ENCODE measurements around the gene CERT1.
"Not testable (repeated sequence)": the region's sequence is repeated elsewhere in the genome, so short reads cannot be mapped to it uniquely, and the experiment has no call there.

The CERT1 gene

GRCh38 chr5:75507841-75508240 lies 3.6 kb downstream of the CERT1 start:
- H3K56ac ChIP-seq (ENCODE audit: low read length): no peak overlapping the region
- DNase-seq: no peak
- no peak overlapping the region for H4K5ac ChIP-seq (ENCODE audit: low read length)
- no peak overlapping the region for H3K9ac ChIP-seq (ENCODE audit: low read length)
- H3K4me1 ChIP-seq (ENCODE audit: control insufficient read depth, low read depth, low read length): no peaks in the 10 kb centered on the region
- H3K4me2 ChIP-seq (ENCODE audit: low read length): no peak overlapping the region
- no peaks in the 10 kb centered on the region for H3K36me3 ChIP-seq (ENCODE audit: control insufficient read depth, insufficient read depth, low read length)
- H2BK5ac ChIP-seq (ENCODE audit: low read length): no peak overlapping the region
- no peak overlapping the region for H3K23ac ChIP-seq (ENCODE audit: low read length)
- no peak overlapping the region for H3K4ac ChIP-seq (ENCODE audit: low read depth, low read length)
- no peak overlapping the region for H2BK15ac ChIP-seq (replicated peaks; ENCODE audit: low read depth)
- H3K27me3 ChIP-seq (ENCODE audit: insufficient read depth, low read length, poor library complexity): no peaks in the 10 kb centered on the region
- no peak overlapping the region for H2BK120ac ChIP-seq (ENCODE audit: low read depth, low read length)
- H4K8ac ChIP-seq (ENCODE audit: low read depth, low read length): no peak overlapping the region
- peaks cover 10% of the 10 kb centered on the region for H3K79me1 ChIP-seq (ENCODE audit: low read length)
- no peak overlapping the region for H3K18ac ChIP-seq (ENCODE audit: low read length)
- no CpG with 5 or more reads among the region's 1 CpG for WGBS (ENCODE audit: extremely low coverage, insufficient coverage, low lambda C conversion rate)
- no peak overlapping the region for H3K4me3 ChIP-seq (ENCODE audit: low read length)
- H2AK5ac ChIP-seq (ENCODE audit: low read length): no peak overlapping the region
- peaks cover 29% of the 10 kb centered on the region for H3K79me2 ChIP-seq (ENCODE audit: control insufficient read depth, insufficient read depth, low read length)
- H3K27ac ChIP-seq (ENCODE audit: low read depth, low read length): no peak overlapping the region

- H2AK5ac ChIP-seq (ENCODE audit: low read length); H3K23ac ChIP-seq (ENCODE audit: low read length); H3K4me2 ChIP-seq (ENCODE audit: low read length); H3K4ac ChIP-seq (ENCODE audit: low read depth, low read length); H4K5ac ChIP-seq (ENCODE audit: low read length); DNase-seq; H3K18ac ChIP-seq (ENCODE audit: low read length); H3K9ac ChIP-seq (ENCODE audit: low read length); H2BK15ac ChIP-seq (replicated peaks; ENCODE audit: low read depth); H2BK5ac ChIP-seq (ENCODE audit: low read length); H3K27me3 ChIP-seq (ENCODE audit: insufficient read depth, low read length, poor library complexity); H3K4me1 ChIP-seq (ENCODE audit: control insufficient read depth, low read depth, low read length); H3K27ac ChIP-seq (ENCODE audit: low read depth, low read length); H4K8ac ChIP-seq (ENCODE audit: low read depth, low read length); H3K79me1 ChIP-seq (ENCODE audit: low read length); H3K4me3 ChIP-seq (ENCODE audit: low read length); H3K36me3 ChIP-seq (ENCODE audit: control insufficient read depth, insufficient read depth, low read length); H2BK120ac ChIP-seq (ENCODE audit: low read depth, low read length); H3K56ac ChIP-seq (ENCODE audit: low read length): not testable (repeated sequence)
- no CpG with 5 or more reads among the region's 5 CpGs for WGBS (ENCODE audit: extremely low coverage, insufficient coverage, low lambda C conversion rate)
- H3K79me2 ChIP-seq (ENCODE audit: control insufficient read depth, insufficient read depth, low read length): peaks cover 20% of the 10 kb centered on the region
These were observed 6.3 kb downstream of the CERT1 start for GRCh38 chr5:75505112-75505511.

GRCh38 chr5:75498875-75499274 lies 12.6 kb downstream of the CERT1 start:
- H3K79me1 ChIP-seq (ENCODE audit: low read length); H2BK5ac ChIP-seq (ENCODE audit: low read length); H3K4me3 ChIP-seq (ENCODE audit: low read length); H4K5ac ChIP-seq (ENCODE audit: low read length); H3K27me3 ChIP-seq (ENCODE audit: insufficient read depth, low read length, poor library complexity); DNase-seq; H3K36me3 ChIP-seq (ENCODE audit: control insufficient read depth, insufficient read depth, low read length); H2AK5ac ChIP-seq (ENCODE audit: low read length); H3K18ac ChIP-seq (ENCODE audit: low read length); H3K4me2 ChIP-seq (ENCODE audit: low read length); H3K79me2 ChIP-seq (ENCODE audit: control insufficient read depth, insufficient read depth, low read length); H3K56ac ChIP-seq (ENCODE audit: low read length); H3K4ac ChIP-seq (ENCODE audit: low read depth, low read length); H3K27ac ChIP-seq (ENCODE audit: low read depth, low read length); H3K4me1 ChIP-seq (ENCODE audit: control insufficient read depth, low read depth, low read length); H4K8ac ChIP-seq (ENCODE audit: low read depth, low read length); H3K23ac ChIP-seq (ENCODE audit: low read length); H2BK120ac ChIP-seq (ENCODE audit: low read depth, low read length); H3K9ac ChIP-seq (ENCODE audit: low read length); H2BK15ac ChIP-seq (replicated peaks; ENCODE audit: low read depth): not testable (repeated sequence)
- WGBS (ENCODE audit: extremely low coverage, insufficient coverage, low lambda C conversion rate): no CpG with 5 or more reads among the region's 1 CpG

- WGBS (ENCODE audit: extremely low coverage, insufficient coverage, low lambda C conversion rate): no CpG with 5 or more reads among the region's 7 CpGs
- DNase-seq: peak; percentile 52
- H4K8ac ChIP-seq (ENCODE audit: low read depth, low read length): no peak overlapping the region
- H3K23ac ChIP-seq (ENCODE audit: low read length): no peak overlapping the region
- no peak overlapping the region for H2BK5ac ChIP-seq (ENCODE audit: low read length)
- no peak overlapping the region for H3K18ac ChIP-seq (ENCODE audit: low read length)
- no peaks in the 10 kb centered on the region for H3K36me3 ChIP-seq (ENCODE audit: control insufficient read depth, insufficient read depth, low read length)
- peaks cover 2% of the 10 kb centered on the region for H3K79me1 ChIP-seq (ENCODE audit: low read length)
- no peak overlapping the region for H3K4ac ChIP-seq (ENCODE audit: low read depth, low read length)
- no peaks in the 10 kb centered on the region for H3K27me3 ChIP-seq (ENCODE audit: insufficient read depth, low read length, poor library complexity)
- H3K56ac ChIP-seq (ENCODE audit: low read length): no peak overlapping the region
- H3K27ac ChIP-seq (ENCODE audit: low read depth, low read length): no peak overlapping the region
- H3K9ac ChIP-seq (ENCODE audit: low read length): no peak overlapping the region
- no peak overlapping the region for H2AK5ac ChIP-seq (ENCODE audit: low read length)
- H3K4me3 ChIP-seq (ENCODE audit: low read length): no peak overlapping the region
- no peaks in the 10 kb centered on the region for H3K79me2 ChIP-seq (ENCODE audit: control insufficient read depth, insufficient read depth, low read length)
- H2BK15ac ChIP-seq (replicated peaks; ENCODE audit: low read depth): no peak overlapping the region
- H4K5ac ChIP-seq (ENCODE audit: low read length): no peak overlapping the region
- H3K4me2 ChIP-seq (ENCODE audit: low read length): no peak overlapping the region
- H3K4me1 ChIP-seq (ENCODE audit: control insufficient read depth, low read depth, low read length): peaks cover 6% of the 10 kb centered on the region
- no peak overlapping the region for H2BK120ac ChIP-seq (ENCODE audit: low read depth, low read length)
These were observed 13.1 kb downstream of the CERT1 start for GRCh38 chr5:75498208-75498777.

GRCh38 chr5:75496026-75496425 lies 15.4 kb downstream of the CERT1 start:
- Histone ChIP-seq H3K79me1 (ENCODE audit: low read length) (peaks cover 2% of the 10 kb centered on the region), H3K9ac (ENCODE audit: low read length) (no peak overlapping the region)
- no CpG with 5 or more reads among the region's 3 CpGs for WGBS (ENCODE audit: extremely low coverage, insufficient coverage, low lambda C conversion rate)

GRCh38 chr5:75491621-75492020 lies 19.8 kb downstream of the CERT1 start:
- Histone ChIP-seq H3K4me1 (ENCODE audit: control insufficient read depth, low read depth, low read length) (peaks cover 5% of the 10 kb centered on the region), H3K36me3 (ENCODE audit: control insufficient read depth, insufficient read depth, low read length) (no peaks in the 10 kb centered on the region), H4K5ac (ENCODE audit: low read length) (no peak overlapping the region), H3K9ac (ENCODE audit: low read length) (no peak overlapping the region), H3K27me3 (ENCODE audit: insufficient read depth, low read length, poor library complexity) (no peaks in the 10 kb centered on the region), H3K56ac (ENCODE audit: low read length) (no peak overlapping the region), H2BK5ac (ENCODE audit: low read length) (no peak overlapping the region), H4K8ac (ENCODE audit: low read depth, low read length) (no peak overlapping the region), H3K23ac (ENCODE audit: low read length) (no peak overlapping the region), H3K18ac (ENCODE audit: low read length) (no peak overlapping the region), H2BK120ac (ENCODE audit: low read depth, low read length) (no peak overlapping the region), H3K27ac (ENCODE audit: low read depth, low read length) (no peak overlapping the region), H3K4me3 (ENCODE audit: low read length) (no peak overlapping the region), H2AK5ac (ENCODE audit: low read length) (no peak overlapping the region), H3K4me2 (ENCODE audit: low read length) (no peak overlapping the region), H2BK15ac (replicated peaks; ENCODE audit: low read depth) (no peak overlapping the region), H3K4ac (ENCODE audit: low read depth, low read length) (no peak overlapping the region), H3K79me2 (ENCODE audit: control insufficient read depth, insufficient read depth, low read length) (no peaks in the 10 kb centered on the region), H3K79me1 (ENCODE audit: low read length) (no peaks in the 10 kb centered on the region)
- WGBS (ENCODE audit: extremely low coverage, insufficient coverage, low lambda C conversion rate): no CpG with 5 or more reads among the region's 2 CpGs
- no peak for DNase-seq

More at GRCh38 chr5:75496026-75496425, 15.4 kb downstream of the CERT1 start:
- Histone ChIP-seq H2BK15ac (replicated peaks; ENCODE audit: low read depth) (no peak overlapping the region), H3K27me3 (ENCODE audit: insufficient read depth, low read length, poor library complexity) (no peaks in the 10 kb centered on the region), H2BK5ac (ENCODE audit: low read length) (no peak overlapping the region), H3K4ac (ENCODE audit: low read depth, low read length) (no peak overlapping the region), H3K23ac (ENCODE audit: low read length) (no peak overlapping the region), H3K18ac (ENCODE audit: low read length) (no peak overlapping the region), H3K27ac (ENCODE audit: low read depth, low read length) (no peak overlapping the region), H2BK120ac (ENCODE audit: low read depth, low read length) (no peak overlapping the region), H3K79me2 (ENCODE audit: control insufficient read depth, insufficient read depth, low read length) (no peaks in the 10 kb centered on the region), H3K4me1 (ENCODE audit: control insufficient read depth, low read depth, low read length) (peaks cover 6% of the 10 kb centered on the region), H4K8ac (ENCODE audit: low read depth, low read length) (no peak overlapping the region), H3K4me3 (ENCODE audit: low read length) (no peak overlapping the region), H3K56ac (ENCODE audit: low read length) (no peak overlapping the region), H3K4me2 (ENCODE audit: low read length) (no peak overlapping the region), H2AK5ac (ENCODE audit: low read length) (no peak overlapping the region), H4K5ac (ENCODE audit: low read length) (no peak overlapping the region), H3K36me3 (ENCODE audit: control insufficient read depth, insufficient read depth, low read length) (no peaks in the 10 kb centered on the region)
- DNase-seq: no peak

Measured in mesendoderm (in vitro differentiated cells).